WTC11 (cell line): ENCODE measurements around the gene RUBCN. TPM values are rescaled to one million over a fixed set of nuclear protein-coding genes. Genes with fewer than 3 reads are reported as not detected.
A peak's percentile ranks its signal among the peaks of the same experiment; 100 is the strongest.

Source experiments
- ATAC-seq: fragments of 200-7000 bp; cut with Tn5 transposase; 2 replicates; pipeline ENCODE4 v1.10.0; 2021; ENCODE audit warnings: mild to moderate bottlenecking, moderate library complexity
- CTCF ChIA-PET: fragments of 300-600 bp; sonication (Branson Sonifier 250); formaldehyde crosslinking; loops from one replicate; lab custom pipeline; 2021; ENCODE audit warnings: antibody characterized with exemption; lab: Charles Lee
- POLR2A ChIA-PET: fragments of 350-600 bp; sonication (Branson Sonifier 250); formaldehyde crosslinking; loops from one replicate; lab custom pipeline; 2021; ENCODE audit warnings: antibody characterized with exemption; lab: Charles Lee
- DNase-seq: peaks from one replicate; pipeline ENCODE4 v3.0.0; 2021; ENCODE audit warnings: low spot score
- H3K27ac Mint-ChIP-seq: 2 replicates; pipeline ENCODE4 v1.8.0; 2021; ENCODE audit warnings: mixed read lengths
- H3K27me3 Mint-ChIP-seq: 2 replicates; pipeline ENCODE4 v1.8.0; 2021; ENCODE audit warnings: low read depth, mild to moderate bottlenecking, moderate library complexity, mixed read lengths
- H3K36me3 Mint-ChIP-seq: 2 replicates; pipeline ENCODE4 v1.8.0; 2021; ENCODE audit warnings: mixed read lengths
- H3K4me1 Mint-ChIP-seq: 2 replicates; pipeline ENCODE4 v1.8.0; 2022; ENCODE audit warnings: mixed read lengths
- H3K4me3 Mint-ChIP-seq: 2 replicates; pipeline ENCODE4 v1.8.0; 2021; ENCODE audit warnings: mild to moderate bottlenecking, moderate library complexity, mixed read lengths
- H3K9me3 Mint-ChIP-seq: 2 replicates; pipeline ENCODE4 v1.8.0; 2021; ENCODE audit warnings: mixed read lengths
- EMX1 ChIP-seq: fragments of 250-450 bp; sonication (Bioruptor Pico); IDR thresholded peaks from 2 replicates; pipeline ENCODE4 v1.8.0; 2021; ENCODE audit warnings: mild to moderate bottlenecking
- GABPB1 ChIP-seq: sonication (generic); formaldehyde crosslinking; IDR thresholded peaks from 2 replicates; pipeline ENCODE4 v1.8.1; 2023; ENCODE audit warnings: mild to moderate bottlenecking, missing genetic modification reagents
- HMGA2 ChIP-seq: fragments of 250-450 bp; sonication (Bioruptor Pico); IDR thresholded peaks from 2 replicates; pipeline ENCODE4 v1.4.0; 2021; ENCODE audit warnings: mild to moderate bottlenecking, moderate library complexity
- NFATC4 ChIP-seq: fragments of 250-450 bp; sonication (Bioruptor Pico); IDR thresholded peaks from 2 replicates; pipeline ENCODE4 v1.9.0; 2021; ENCODE audit warnings: mild to moderate bottlenecking
- NR3C1 ChIP-seq: sonication (generic); formaldehyde crosslinking; conservative IDR thresholded peaks from 2 replicates; pipeline ENCODE4 v1.8.1; 2023; ENCODE audit warnings: low read depth, mild to moderate bottlenecking, missing genetic modification reagents
- SMAD3 ChIP-seq: sonication (generic); formaldehyde crosslinking; IDR thresholded peaks from 2 replicates; pipeline ENCODE4 v1.8.0; 2022; ENCODE audit warnings: missing genetic modification reagents, mild to moderate bottlenecking, borderline replicate concordance
- ZNF425 ChIP-seq: fragments of 250-450 bp; sonication (Bioruptor Pico); conservative IDR thresholded peaks from 2 replicates; pipeline ENCODE4 v1.9.0; 2021; ENCODE audit warnings: mild to moderate bottlenecking
- total RNA-seq: library from RNA; stranded (reverse); gene quantifications from 3 replicates; pipeline ENCODE4 v1.2.3, GENCODE V29; 2021
- TF ChIP-seq, protein P1 (sequence below): sonication (generic); formaldehyde crosslinking; IDR thresholded peaks from 2 replicates; pipeline ENCODE4 v1.8.0; 2023; ENCODE audit warnings: mild to moderate bottlenecking, missing genetic modification reagents
- TF ChIP-seq, protein P2 (sequence below): sonication (generic); formaldehyde crosslinking; IDR thresholded peaks from 2 replicates; pipeline ENCODE4 v1.8.1; 2022; ENCODE audit warnings: mild to moderate bottlenecking, moderate library complexity, missing genetic modification reagents
- TF ChIP-seq, protein P3 (sequence below): sonication (generic); formaldehyde crosslinking; IDR thresholded peaks from 2 replicates; pipeline ENCODE4 v1.8.0; 2023; ENCODE audit warnings: missing genetic modification reagents
- TF ChIP-seq, protein P4 (sequence below): sonication (generic); formaldehyde crosslinking; IDR thresholded peaks from 2 replicates; pipeline ENCODE4 v1.8.0; 2022; ENCODE audit warnings: missing genetic modification reagents
- TF ChIP-seq, protein P5 (sequence below): sonication (generic); formaldehyde crosslinking; IDR thresholded peaks from 2 replicates; pipeline ENCODE4 v1.8.1; 2023; ENCODE audit warnings: mild to moderate bottlenecking, moderate library complexity, missing genetic modification reagents

RUBCN gene
- total RNA-seq, 1 experiment from 2014 or later = 22.9 TPM

- CTCF ChIA-PET = no interaction called here
- no peak for TF ChIP-seq ZNF425
- TF ChIP-seq GABPB1 (CRISPR knock-in tag) = no peak
- TF ChIP-seq, protein P1, sequence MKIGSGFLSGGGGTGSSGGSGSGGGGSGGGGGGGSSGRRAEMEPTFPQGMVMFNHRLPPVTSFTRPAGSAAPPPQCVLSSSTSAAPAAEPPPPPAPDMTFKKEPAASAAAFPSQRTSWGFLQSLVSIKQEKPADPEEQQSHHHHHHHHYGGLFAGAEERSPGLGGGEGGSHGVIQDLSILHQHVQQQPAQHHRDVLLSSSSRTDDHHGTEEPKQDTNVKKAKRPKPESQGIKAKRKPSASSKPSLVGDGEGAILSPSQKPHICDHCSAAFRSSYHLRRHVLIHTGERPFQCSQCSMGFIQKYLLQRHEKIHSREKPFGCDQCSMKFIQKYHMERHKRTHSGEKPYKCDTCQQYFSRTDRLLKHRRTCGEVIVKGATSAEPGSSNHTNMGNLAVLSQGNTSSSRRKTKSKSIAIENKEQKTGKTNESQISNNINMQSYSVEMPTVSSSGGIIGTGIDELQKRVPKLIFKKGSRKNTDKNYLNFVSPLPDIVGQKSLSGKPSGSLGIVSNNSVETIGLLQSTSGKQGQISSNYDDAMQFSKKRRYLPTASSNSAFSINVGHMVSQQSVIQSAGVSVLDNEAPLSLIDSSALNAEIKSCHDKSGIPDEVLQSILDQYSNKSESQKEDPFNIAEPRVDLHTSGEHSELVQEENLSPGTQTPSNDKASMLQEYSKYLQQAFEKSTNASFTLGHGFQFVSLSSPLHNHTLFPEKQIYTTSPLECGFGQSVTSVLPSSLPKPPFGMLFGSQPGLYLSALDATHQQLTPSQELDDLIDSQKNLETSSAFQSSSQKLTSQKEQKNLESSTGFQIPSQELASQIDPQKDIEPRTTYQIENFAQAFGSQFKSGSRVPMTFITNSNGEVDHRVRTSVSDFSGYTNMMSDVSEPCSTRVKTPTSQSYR (CRISPR knock-in tag) = no peak
- TF ChIP-seq, protein P2, sequence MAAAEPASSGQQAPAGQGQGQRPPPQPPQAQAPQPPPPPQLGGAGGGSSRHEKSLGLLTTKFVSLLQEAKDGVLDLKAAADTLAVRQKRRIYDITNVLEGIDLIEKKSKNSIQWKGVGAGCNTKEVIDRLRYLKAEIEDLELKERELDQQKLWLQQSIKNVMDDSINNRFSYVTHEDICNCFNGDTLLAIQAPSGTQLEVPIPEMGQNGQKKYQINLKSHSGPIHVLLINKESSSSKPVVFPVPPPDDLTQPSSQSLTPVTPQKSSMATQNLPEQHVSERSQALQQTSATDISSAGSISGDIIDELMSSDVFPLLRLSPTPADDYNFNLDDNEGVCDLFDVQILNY (CRISPR knock-in tag) = no peak
- TF ChIP-seq HMGA2 (CRISPR knock-in tag) = no peak
- no peak for TF ChIP-seq EMX1 (CRISPR knock-in tag)
- TF ChIP-seq, protein P3, sequence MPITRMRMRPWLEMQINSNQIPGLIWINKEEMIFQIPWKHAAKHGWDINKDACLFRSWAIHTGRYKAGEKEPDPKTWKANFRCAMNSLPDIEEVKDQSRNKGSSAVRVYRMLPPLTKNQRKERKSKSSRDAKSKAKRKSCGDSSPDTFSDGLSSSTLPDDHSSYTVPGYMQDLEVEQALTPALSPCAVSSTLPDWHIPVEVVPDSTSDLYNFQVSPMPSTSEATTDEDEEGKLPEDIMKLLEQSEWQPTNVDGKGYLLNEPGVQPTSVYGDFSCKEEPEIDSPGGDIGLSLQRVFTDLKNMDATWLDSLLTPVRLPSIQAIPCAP (CRISPR knock-in tag) = no peak
- TF ChIP-seq NR3C1 = no peak
- TF ChIP-seq SMAD3 (CRISPR knock-in tag) = no peak
- no peak for TF ChIP-seq NFATC4
- H3K27ac Mint-ChIP-seq = no peak overlapping the region
- H3K4me1 Mint-ChIP-seq = no peaks in the 10 kb centered on the region
- DNase-seq (no peak), ATAC-seq (no peak)
- peaks cover 26% of the 10 kb centered on the region for H3K36me3 Mint-ChIP-seq
- no peak overlapping the region for H3K4me3 Mint-ChIP-seq
- POLR2A ChIA-PET = no interaction called here
- peaks cover 4% of the 10 kb centered on the region for H3K9me3 Mint-ChIP-seq
- H3K27me3 Mint-ChIP-seq = no peaks in the 10 kb centered on the region
Observed at GRCh38 chr3:197782230-197782629, 45.5 kb upstream of the RUBCN start.

- TF ChIP-seq, protein P4, sequence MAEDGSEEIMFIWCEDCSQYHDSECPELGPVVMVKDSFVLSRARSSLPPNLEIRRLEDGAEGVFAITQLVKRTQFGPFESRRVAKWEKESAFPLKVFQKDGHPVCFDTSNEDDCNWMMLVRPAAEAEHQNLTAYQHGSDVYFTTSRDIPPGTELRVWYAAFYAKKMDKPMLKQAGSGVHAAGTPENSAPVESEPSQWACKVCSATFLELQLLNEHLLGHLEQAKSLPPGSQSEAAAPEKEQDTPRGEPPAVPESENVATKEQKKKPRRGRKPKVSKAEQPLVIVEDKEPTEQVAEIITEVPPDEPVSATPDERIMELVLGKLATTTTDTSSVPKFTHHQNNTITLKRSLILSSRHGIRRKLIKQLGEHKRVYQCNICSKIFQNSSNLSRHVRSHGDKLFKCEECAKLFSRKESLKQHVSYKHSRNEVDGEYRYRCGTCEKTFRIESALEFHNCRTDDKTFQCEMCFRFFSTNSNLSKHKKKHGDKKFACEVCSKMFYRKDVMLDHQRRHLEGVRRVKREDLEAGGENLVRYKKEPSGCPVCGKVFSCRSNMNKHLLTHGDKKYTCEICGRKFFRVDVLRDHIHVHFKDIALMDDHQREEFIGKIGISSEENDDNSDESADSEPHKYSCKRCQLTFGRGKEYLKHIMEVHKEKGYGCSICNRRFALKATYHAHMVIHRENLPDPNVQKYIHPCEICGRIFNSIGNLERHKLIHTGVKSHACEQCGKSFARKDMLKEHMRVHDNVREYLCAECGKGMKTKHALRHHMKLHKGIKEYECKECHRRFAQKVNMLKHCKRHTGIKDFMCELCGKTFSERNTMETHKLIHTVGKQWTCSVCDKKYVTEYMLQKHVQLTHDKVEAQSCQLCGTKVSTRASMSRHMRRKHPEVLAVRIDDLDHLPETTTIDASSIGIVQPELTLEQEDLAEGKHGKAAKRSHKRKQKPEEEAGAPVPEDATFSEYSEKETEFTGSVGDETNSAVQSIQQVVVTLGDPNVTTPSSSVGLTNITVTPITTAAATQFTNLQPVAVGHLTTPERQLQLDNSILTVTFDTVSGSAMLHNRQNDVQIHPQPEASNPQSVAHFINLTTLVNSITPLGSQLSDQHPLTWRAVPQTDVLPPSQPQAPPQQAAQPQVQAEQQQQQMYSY (CRISPR knock-in tag) = peak; percentile 28; the same call in 1 of the 2 replicates
- TF ChIP-seq, protein P5, sequence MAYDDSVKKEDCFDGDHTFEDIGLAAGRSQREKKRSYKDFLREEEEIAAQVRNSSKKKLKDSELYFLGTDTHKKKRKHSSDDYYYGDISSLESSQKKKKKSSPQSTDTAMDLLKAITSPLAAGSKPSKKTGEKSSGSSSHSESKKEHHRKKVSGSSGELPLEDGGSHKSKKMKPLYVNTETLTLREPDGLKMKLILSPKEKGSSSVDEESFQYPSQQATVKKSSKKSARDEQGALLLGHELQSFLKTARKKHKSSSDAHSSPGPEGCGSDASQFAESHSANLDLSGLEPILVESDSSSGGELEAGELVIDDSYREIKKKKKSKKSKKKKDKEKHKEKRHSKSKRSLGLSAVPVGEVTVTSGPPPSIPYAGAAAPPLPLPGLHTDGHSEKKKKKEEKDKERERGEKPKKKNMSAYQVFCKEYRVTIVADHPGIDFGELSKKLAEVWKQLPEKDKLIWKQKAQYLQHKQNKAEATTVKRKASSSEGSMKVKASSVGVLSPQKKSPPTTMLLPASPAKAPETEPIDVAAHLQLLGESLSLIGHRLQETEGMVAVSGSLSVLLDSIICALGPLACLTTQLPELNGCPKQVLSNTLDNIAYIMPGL (CRISPR knock-in tag) = no peak
- peaks cover 37% of the 10 kb centered on the region for H3K36me3 Mint-ChIP-seq
- peaks cover 3% of the 10 kb centered on the region for H3K9me3 Mint-ChIP-seq
- no peaks in the 10 kb centered on the region for H3K4me1 Mint-ChIP-seq
- ATAC-seq (no peak), DNase-seq (no peak)
- H3K27me3 Mint-ChIP-seq = no peaks in the 10 kb centered on the region
- CTCF ChIA-PET = no interaction called here
- H3K27ac Mint-ChIP-seq = no peak overlapping the region
- H3K4me3 Mint-ChIP-seq = no peak overlapping the region
- POLR2A ChIA-PET = interaction anchor here (0.6 kb wide), 1 partner anchor 34 kb away, joined by 3 read pairs; no protein-coding TSS in a partner anchor
Observed at GRCh38 chr3:197775317-197775716, 38.6 kb upstream of the RUBCN start.
